HepG2 (cell line): ENCODE measurements around the gene TSC22D1. TPM values are rescaled to one million over a fixed set of nuclear protein-coding genes. Genes with fewer than 3 reads are reported as not detected.

Experiments
- ATAC-seq: fragments of 200-7000 bp; cut with Tn5 transposase; 3 replicates; pipeline ENCODE4 v1.9.1; 2020; ENCODE audit warnings: mild to moderate bottlenecking, moderate library complexity
- BruUV-seq: library from RNA; stranded (reverse); fragments of 400-500 nt; replicated peaks from 2 replicates; lab custom pipeline; 2021; lab: Mats Ljungman, UMichigan
- CTCF ChIA-PET: fragments of 300-600 bp; formaldehyde crosslinking; extraction: SDS; loops from one replicate; lab custom pipeline; 2021; ENCODE audit warnings: low total read pairs, inconsistent platforms, low intra/inter-chr PET ratio; lab: Yijun Ruan, JAX
- POLR2A ChIA-PET: fragments of 350-600 bp; sonication (Branson Sonifier 250); formaldehyde crosslinking; loops from one replicate; lab custom pipeline; 2020; ENCODE audit warnings: antibody characterized with exemption, inconsistent platforms; lab: Yijun Ruan, JAX
- DNase-seq: peaks from one replicate; pipeline ENCODE4 v3.0.0-alpha.2; 2015; ENCODE audit warnings: low spot score
- FAIRE-seq: peaks from 3 replicates; lab custom pipeline; 2011; peaks lifted over from hg19 to GRCh38; lab: Jason Lieb, UNC
- H2AFZ ChIP-seq: one replicate; pipeline ENCODE4 v1.6.1; 2011; ENCODE audit warnings: low read length, inconsistent platforms
- H3K27ac ChIP-seq: fragments of 300-600 bp; 3 replicates; pipeline ENCODE4 v1.8.0; 2011; ENCODE audit warnings: mixed run types, mild to moderate bottlenecking, mixed read lengths, low read length, inconsistent platforms; ENCODE audit not compliant: insufficient read depth; ENCODE audit errors: extremely low read length
- H3K27me3 ChIP-seq, 2 experiments: fragments of 200-600 bp in 1 of 2; 2 replicates in 1 of 2; 3 replicates in 1 of 2; pipeline versions ENCODE4 v1.6.0 to v1.8.0; 2011; ENCODE audit warnings: low read length in 2 of 2, mild to moderate bottlenecking in 2 of 2, moderate library complexity in 2 of 2, inconsistent platforms in 1 of 2; ENCODE audit not compliant: insufficient read depth in 2 of 2, control insufficient read depth in 1 of 2
- H3K36me3 ChIP-seq, 2 experiments: fragments of 200-600 bp in 1 of 2; replicated peaks in 1 of 2; 2 replicates in 1 of 2; 3 replicates in 1 of 2; pipeline versions ENCODE4 v1.5.1 to v1.8.0; 2011; ENCODE audit warnings: low read length in 2 of 2, inconsistent platforms in 1 of 2; ENCODE audit not compliant: insufficient read depth in 2 of 2, control insufficient read depth in 1 of 2
- H3K4me1 ChIP-seq: 2 replicates; pipeline ENCODE4 v1.5.1; 2012; ENCODE audit warnings: low read length, inconsistent platforms; ENCODE audit not compliant: insufficient read depth
- H3K4me2 ChIP-seq: 2 replicates; pipeline ENCODE4 v1.6.0; 2011; ENCODE audit warnings: low read depth, low read length, inconsistent platforms
- H3K4me3 ChIP-seq, 3 experiments: fragments of 200-600 bp in 1 of 3; sonication (generic), shearing (Covaris generic) in 1 of 3; replicated peaks in 1 of 3; 2 replicates each; pipeline ENCODE4 v1.5.1; 2011 to 2016; ENCODE audit warnings: low read length in 3 of 3, inconsistent platforms in 2 of 3, low read depth in 2 of 3, mild to moderate bottlenecking in 2 of 3, control low read depth in 1 of 3, mixed read lengths in 1 of 3; ENCODE audit not compliant: insufficient read depth in 1 of 3
- H3K79me2 ChIP-seq: one replicate; pipeline ENCODE4 v1.6.1; 2011; ENCODE audit warnings: low read length, inconsistent platforms; ENCODE audit not compliant: insufficient read depth
- H3K9ac ChIP-seq: 2 replicates; pipeline ENCODE4 v1.6.0; 2011; ENCODE audit warnings: mild to moderate bottlenecking, low read depth, low read length, inconsistent platforms; ENCODE audit not compliant: insufficient read depth
- H3K9me3 ChIP-seq: 2 replicates; pipeline ENCODE4 v1.5.1; 2012; ENCODE audit warnings: mild to moderate bottlenecking, low read length
- H4K20me1 ChIP-seq: 2 replicates; pipeline ENCODE4 v1.6.0; 2011; ENCODE audit warnings: inconsistent platforms, mild to moderate bottlenecking, low read length, moderate library complexity; ENCODE audit not compliant: insufficient read depth
- ATF7 ChIP-seq, 2 experiments: fragments of 450-650 bp in 1 of 2; sonication (generic) in 1 of 2; formaldehyde crosslinking in 1 of 2; IDR thresholded peaks; 2 replicates each; pipeline versions ENCODE4 v1.4.0 to v1.6.1; 2016 to 2020; ENCODE audit warnings: antibody characterized with exemption in 1 of 2, mild to moderate bottlenecking in 1 of 2, missing genetic modification reagents in 1 of 2
- CREB1 ChIP-seq, 2 experiments: fragments of 450-650 bp in 1 of 2; IDR thresholded peaks; 2 replicates each; pipeline ENCODE4 v1.6.1; 2016 to 2017; ENCODE audit warnings: control low read depth in 1 of 2, mild to moderate bottlenecking in 1 of 2, missing compliant biosample characterization in 1 of 2, missing genetic modification characterization in 1 of 2
- FOSL2 ChIP-seq: sonication (generic); formaldehyde crosslinking; IDR thresholded peaks from 2 replicates; pipeline ENCODE4 v1.4.0; 2020; ENCODE audit warnings: missing genetic modification reagents
- GLMP ChIP-seq: sonication (generic); formaldehyde crosslinking; IDR thresholded peaks from 2 replicates; pipeline ENCODE4 v1.9.0; 2021; ENCODE audit warnings: missing genetic modification reagents, mild to moderate bottlenecking, borderline replicate concordance
- HOXD1 ChIP-seq: sonication (generic); formaldehyde crosslinking; IDR thresholded peaks from 2 replicates; pipeline ENCODE4 v1.5.0; 2020; ENCODE audit warnings: missing genetic modification reagents
- KLF15 ChIP-seq: sonication (generic); formaldehyde crosslinking; IDR thresholded peaks from 2 replicates; pipeline ENCODE4 v1.8.1; 2023; ENCODE audit warnings: borderline replicate concordance, mild to moderate bottlenecking, inconsistent platforms, missing genetic modification reagents, mixed read lengths
- TOE1 ChIP-seq: sonication (generic); formaldehyde crosslinking; IDR thresholded peaks from 2 replicates; pipeline ENCODE4 v1.4.0; 2020; ENCODE audit warnings: mild to moderate bottlenecking, missing genetic modification reagents
- ZNF317 ChIP-seq: sonication (generic); formaldehyde crosslinking; IDR thresholded peaks from 2 replicates; pipeline ENCODE4 v1.5.0; 2020; ENCODE audit warnings: mild to moderate bottlenecking, missing genetic modification reagents
- ZNF407 ChIP-seq: sonication (generic); formaldehyde crosslinking; IDR thresholded peaks from one replicate; pipeline ENCODE4 v1.5.1; 2020; ENCODE audit warnings: mild to moderate bottlenecking, missing genetic modification reagents; ENCODE audit errors: not compliant biosample characterization
- ZNF878 ChIP-seq: sonication (generic); formaldehyde crosslinking; IDR thresholded peaks from 2 replicates; pipeline ENCODE4 v1.8.1; 2023; ENCODE audit warnings: mild to moderate bottlenecking, missing genetic modification reagents, moderate library complexity
- ZNF879 ChIP-seq: sonication (generic); formaldehyde crosslinking; IDR thresholded peaks from 2 replicates; pipeline ENCODE4 v1.8.1; 2023; ENCODE audit warnings: missing genetic modification reagents
- WGBS: methylation state at CpG from one replicate; pipeline ENCODE4 v1.1.6; 2017; ENCODE audit warnings: low lambda C conversion rate; 5-methylcytosine and 5-hydroxymethylcytosine counted together
- in situ Hi-C: cut with HindIII; loops from 2 replicates; pipeline ENCODE4 v1.10.0; 2017; ENCODE audit warnings: low pct_unique_long_range_greater_than_20kb; ENCODE audit not compliant: extremely low pct_ligation_motif_present
- intact Hi-C: fragments of 100-400 bp; cut with micrococcal nuclease; formaldehyde crosslinking; loops from one replicate; pipeline ENCODE4 v1.10.0; 2022; ENCODE audit not compliant: unreplicated experiment
- polyA plus RNA-seq, 8 experiments: library from polyadenylated mRNA; depleted of rRNA in 3 of 8; stranded (reverse) in 7 of 8; unstranded in 1 of 8; fragments of >200 nt; fragmentation: Illumina TruSeq in 4 of 8; extraction: Trizol in 4 of 8; gene quantifications; 2 replicates each; pipeline versions ENCODE4 v1.2.1 to v1.2.3, GENCODE V29; 2011 to 2016; ENCODE audit warnings: low read depth in 4 of 8, missing spikeins in 1 of 8, mixed read lengths in 1 of 8; ENCODE audit not compliant: insufficient read depth in 1 of 8
- total RNA-seq, 5 experiments: library from RNA; depleted of rRNA; stranded (reverse); fragments of >200 nt; fragmentation: Illumina TruSeq; extraction: Trizol; gene quantifications; 2 replicates each; pipeline ENCODE4 v1.2.3, GENCODE V29; 2016; ENCODE audit warnings: low read depth in 1 of 5

TSC22D1 gene
- total and polyA plus RNA-seq, 2 of the 13 experiments (the other 11 are each of a cell fraction or from before 2014, with no cell fraction given), result 18.4 to 35.7 TPM

GRCh38 chr13:44506719-44507118 is 69.4 kb downstream of the TSC22D1 start (continued):
- no peak for TF ChIP-seq ZNF317 (CRISPR knock-in tag)
- no peak for TF ChIP-seq KLF15 (CRISPR knock-in tag)
- no peak for TF ChIP-seq ZNF878 (CRISPR knock-in tag)
- TF ChIP-seq ZNF879 (CRISPR knock-in tag), result no peak
- no peak for TF ChIP-seq HOXD1 (CRISPR knock-in tag)

- FAIRE-seq, result no peak
- TF ChIP-seq ZNF407 (CRISPR knock-in tag) (no peak), GLMP (CRISPR knock-in tag) (no peak), ATF7 (IDR thresholded peaks at IDR 0.05) (peak; percentile 75), ATF7 (CRISPR knock-in tag; IDR thresholded peaks at IDR 0.05) (no peak), TOE1 (no peak), CREB1 (IDR thresholded peaks at IDR 0.05) (no peak), CREB1 (CRISPR knock-in tag; IDR thresholded peaks at IDR 0.05) (no peak), FOSL2 (CRISPR knock-in tag) (no peak)
Measured at GRCh38 chr13:44506251-44506650, 69.9 kb downstream of the TSC22D1 start.

More at GRCh38 chr13:44506251-44506650, 69.9 kb downstream of the TSC22D1 start:
- Histone ChIP-seq H3K4me2 (no peak overlapping the region), H2AFZ (no peak overlapping the region), H3K27me3 (no peaks in the 10 kb centered on the region), H3K79me2 (no peaks in the 10 kb centered on the region), H4K20me1 (no peaks in the 10 kb centered on the region), H3K9me3 (no peaks in the 10 kb centered on the region), H3K4me3 (no peak overlapping the region), H3K27ac (no peak overlapping the region), H3K4me1 (peaks cover 8% of the 10 kb centered on the region), H3K36me3 (no peaks in the 10 kb centered on the region), H3K9ac (no peak overlapping the region)
- ChIA-PET POLR2A (no interaction called here), CTCF (no interaction called here)
- ATAC-seq, result no peak
- WGBS, result 98% methylated on average over 3 of the region's 3 CpGs
- no peak for DNase-seq
- no TSS peak for BruUV-seq
- intact Hi-C loops (no loop called here), in situ Hi-C loops (no loop called here)
